GM19324 (cell line): ENCODE data around the gene MOBP.

ENCODE experiments used
- ATAC-seq: cut with Tn5 transposase; IDR thresholded peaks from one replicate; pipeline ENCODE4 v1.9.1; 2021; ENCODE audit warnings: mild to moderate bottlenecking, moderate library complexity; ENCODE audit not compliant: unreplicated experiment, low FRiP score

MOBP gene

GRCh38 chr3:39491733-39492350 lies 24.4 kb downstream of the MOBP start:
- ATAC-seq = no peak

- ATAC-seq = no peak
These were observed 27.3 kb downstream of the MOBP start for GRCh38 chr3:39494781-39495180.

GRCh38 chr3:39497753-39498152 lies 30.3 kb downstream of the MOBP start:
- no peak for ATAC-seq

- ATAC-seq = no peak
These were observed 32.3 kb downstream of the MOBP start for GRCh38 chr3:39499651-39500273.

GRCh38 chr3:39501059-39501458 lies 33.6 kb downstream of the MOBP start:
- ATAC-seq = no peak

GRCh38 chr3:39501968-39502837 lies 34.7 kb downstream of the MOBP start:
- ATAC-seq = no peak

GRCh38 chr3:39502838-39503145 lies 35.3 kb downstream of the MOBP start:
- no peak for ATAC-seq

GRCh38 chr3:39505866-39506742 lies 38.6 kb downstream of the MOBP start:
- ATAC-seq = no peak

- no peak for ATAC-seq
These were observed 39.4 kb downstream of the MOBP start for GRCh38 chr3:39506863-39507262.

GRCh38 chr3:39513791-39514369 lies 46.4 kb downstream of the MOBP start:
- ATAC-seq = no peak

GRCh38 chr3:39515681-39516441 lies 48.4 kb downstream of the MOBP start:
- ATAC-seq = no peak

GRCh38 chr3:39519103-39519502 lies 51.6 kb downstream of the MOBP start:
- no peak for ATAC-seq

GRCh38 chr3:39519554-39520288 lies 52.2 kb downstream of the MOBP start:
- no peak for ATAC-seq

- no peak for ATAC-seq
These were observed 54.0 kb downstream of the MOBP start for GRCh38 chr3:39521456-39521855.

- ATAC-seq = no peak
These were observed 56.6 kb downstream of the MOBP start for GRCh38 chr3:39524107-39524506.

- ATAC-seq = no peak
These were observed 61.4 kb downstream of the MOBP start for GRCh38 chr3:39528844-39529243.

GRCh38 chr3:39529577-39529976 lies 62.1 kb downstream of the MOBP start:
- ATAC-seq = no peak

GRCh38 chr3:39531066-39531465 lies 63.6 kb downstream of the MOBP start:
- no peak for ATAC-seq

- no peak for ATAC-seq
These were observed 64.2 kb downstream of the MOBP start for GRCh38 chr3:39531665-39532064.
